ENCODE results near the gene POLR2L.
A peak's percentile ranks its signal among the peaks of the same experiment; 100 is the strongest.

Gene POLR2L

DNA sequence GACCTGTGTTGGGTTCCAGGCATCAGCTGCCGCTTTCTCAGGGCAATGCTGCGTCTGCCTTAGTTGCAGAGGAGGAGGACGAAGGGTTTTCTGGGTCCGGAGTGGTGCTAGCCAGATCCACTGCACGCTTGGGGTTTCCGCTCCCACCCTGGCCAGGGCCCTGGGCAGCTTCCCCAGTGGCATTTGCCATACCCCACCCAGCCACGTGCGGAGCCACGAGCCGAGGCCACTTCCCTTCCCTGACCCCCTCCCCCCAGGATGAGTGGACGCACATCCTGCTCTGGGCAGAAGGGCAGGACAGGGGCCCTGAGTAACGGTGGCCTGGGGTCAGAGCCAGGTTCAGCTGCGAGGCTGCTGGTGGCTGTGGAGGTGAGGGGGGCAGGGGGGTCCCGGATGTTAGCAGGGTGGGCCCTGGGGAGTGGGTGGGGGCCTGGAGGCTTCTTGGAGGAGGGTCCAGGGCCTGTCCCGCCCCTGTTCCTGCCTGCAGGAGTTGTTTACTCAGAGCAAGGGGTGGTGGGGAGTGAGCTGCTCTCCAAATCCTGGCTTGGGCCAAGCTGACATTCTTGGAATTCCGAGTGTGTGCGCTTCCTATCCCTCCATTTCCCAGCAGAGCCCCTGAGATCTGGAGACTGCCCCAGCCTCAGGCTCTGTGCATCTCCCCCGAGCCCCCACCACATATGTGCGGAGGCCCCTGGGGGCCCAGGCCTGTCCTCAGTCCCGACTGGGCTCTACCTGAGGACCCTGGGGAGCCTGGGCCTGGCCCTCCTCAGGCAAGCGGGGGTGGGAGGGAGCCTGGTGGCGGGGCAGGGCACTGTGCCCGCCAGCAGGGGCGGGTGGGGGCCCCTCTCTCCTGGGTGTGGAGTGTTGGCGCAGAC is 1.7 kb upstream of the POLR2L start:
- TF ChIP-seq SIN3A (IDR thresholded peaks at IDR 0.05; ENCODE audit: borderline replicate concordance, insufficient read depth, low read length) (peak; percentile 92; the same call in 1 of the 2 replicates), TAF1 (IDR thresholded peaks at IDR 0.05; ENCODE audit: borderline replicate concordance, insufficient read depth, low read length) (peak; percentile 75), FOXP2 (optimal IDR thresholded peaks at IDR 0.05; ENCODE audit: borderline replicate concordance, extremely low read depth, extremely low read length, insufficient read depth) (no peak), POLR2AphosphoS5 (IDR thresholded peaks at IDR 0.05; ENCODE audit: low read depth, low read length) (peak; percentile 67; the same call in 1 of the 2 replicates)
- TF ChIP-seq, protein P1, sequence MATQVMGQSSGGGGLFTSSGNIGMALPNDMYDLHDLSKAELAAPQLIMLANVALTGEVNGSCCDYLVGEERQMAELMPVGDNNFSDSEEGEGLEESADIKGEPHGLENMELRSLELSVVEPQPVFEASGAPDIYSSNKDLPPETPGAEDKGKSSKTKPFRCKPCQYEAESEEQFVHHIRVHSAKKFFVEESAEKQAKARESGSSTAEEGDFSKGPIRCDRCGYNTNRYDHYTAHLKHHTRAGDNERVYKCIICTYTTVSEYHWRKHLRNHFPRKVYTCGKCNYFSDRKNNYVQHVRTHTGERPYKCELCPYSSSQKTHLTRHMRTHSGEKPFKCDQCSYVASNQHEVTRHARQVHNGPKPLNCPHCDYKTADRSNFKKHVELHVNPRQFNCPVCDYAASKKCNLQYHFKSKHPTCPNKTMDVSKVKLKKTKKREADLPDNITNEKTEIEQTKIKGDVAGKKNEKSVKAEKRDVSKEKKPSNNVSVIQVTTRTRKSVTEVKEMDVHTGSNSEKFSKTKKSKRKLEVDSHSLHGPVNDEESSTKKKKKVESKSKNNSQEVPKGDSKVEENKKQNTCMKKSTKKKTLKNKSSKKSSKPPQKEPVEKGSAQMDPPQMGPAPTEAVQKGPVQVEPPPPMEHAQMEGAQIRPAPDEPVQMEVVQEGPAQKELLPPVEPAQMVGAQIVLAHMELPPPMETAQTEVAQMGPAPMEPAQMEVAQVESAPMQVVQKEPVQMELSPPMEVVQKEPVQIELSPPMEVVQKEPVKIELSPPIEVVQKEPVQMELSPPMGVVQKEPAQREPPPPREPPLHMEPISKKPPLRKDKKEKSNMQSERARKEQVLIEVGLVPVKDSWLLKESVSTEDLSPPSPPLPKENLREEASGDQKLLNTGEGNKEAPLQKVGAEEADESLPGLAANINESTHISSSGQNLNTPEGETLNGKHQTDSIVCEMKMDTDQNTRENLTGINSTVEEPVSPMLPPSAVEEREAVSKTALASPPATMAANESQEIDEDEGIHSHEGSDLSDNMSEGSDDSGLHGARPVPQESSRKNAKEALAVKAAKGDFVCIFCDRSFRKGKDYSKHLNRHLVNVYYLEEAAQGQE (IDR thresholded peaks at IDR 0.05; ENCODE audit: insufficient read depth in 1 of 2, low read depth in 2 of 2, low read length in 2 of 2), result peak; percentile 54 to 80; a peak in 3 of 4 replicates

DNA sequence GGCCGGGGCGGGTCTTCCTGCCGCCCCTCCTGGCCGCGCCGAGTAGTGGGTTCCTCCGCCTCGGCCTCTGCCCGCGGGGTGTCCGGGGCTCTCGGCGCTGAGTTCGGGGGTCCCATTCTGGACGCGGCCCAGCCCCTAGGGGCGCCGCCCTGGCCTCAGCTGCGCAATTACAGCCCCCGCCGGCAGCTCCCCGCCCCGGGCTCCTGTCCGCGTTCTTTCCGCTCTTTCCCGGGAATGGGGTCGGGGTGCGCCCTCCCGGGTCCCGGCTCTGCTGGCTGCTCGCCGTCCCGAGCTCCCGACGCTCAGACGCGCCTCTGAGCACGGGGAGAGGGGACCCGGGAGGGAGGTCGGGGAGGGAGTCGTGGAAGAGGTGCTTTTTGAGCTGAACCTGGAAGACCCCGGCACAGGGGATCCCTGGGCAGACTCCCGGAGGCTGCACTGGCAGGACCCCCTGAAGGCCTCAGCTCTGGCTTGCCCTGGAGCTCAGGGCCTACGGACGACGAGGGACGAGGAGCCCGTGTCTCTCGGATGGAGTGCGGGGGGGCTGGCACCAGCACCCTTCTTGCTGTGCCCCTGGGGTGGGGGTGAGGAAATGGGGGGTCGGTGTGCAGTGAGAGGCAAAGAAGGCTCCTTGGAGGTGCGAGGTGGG is 881 bp upstream of the POLR2L start:
- TF ChIP-seq POLR2AphosphoS5 (IDR thresholded peaks at IDR 0.05; ENCODE audit: low read depth, low read length) (no peak), TAF1 (IDR thresholded peaks at IDR 0.05; ENCODE audit: borderline replicate concordance, insufficient read depth, low read length) (no peak), SIN3A (IDR thresholded peaks at IDR 0.05; ENCODE audit: borderline replicate concordance, insufficient read depth, low read length) (no peak), FOXP2 (optimal IDR thresholded peaks at IDR 0.05; ENCODE audit: borderline replicate concordance, extremely low read depth, extremely low read length, insufficient read depth) (no peak)
- TF ChIP-seq, protein P1 (IDR thresholded peaks at IDR 0.05; ENCODE audit: insufficient read depth in 1 of 2, low read depth in 2 of 2, low read length in 2 of 2), result no peak

DNA sequence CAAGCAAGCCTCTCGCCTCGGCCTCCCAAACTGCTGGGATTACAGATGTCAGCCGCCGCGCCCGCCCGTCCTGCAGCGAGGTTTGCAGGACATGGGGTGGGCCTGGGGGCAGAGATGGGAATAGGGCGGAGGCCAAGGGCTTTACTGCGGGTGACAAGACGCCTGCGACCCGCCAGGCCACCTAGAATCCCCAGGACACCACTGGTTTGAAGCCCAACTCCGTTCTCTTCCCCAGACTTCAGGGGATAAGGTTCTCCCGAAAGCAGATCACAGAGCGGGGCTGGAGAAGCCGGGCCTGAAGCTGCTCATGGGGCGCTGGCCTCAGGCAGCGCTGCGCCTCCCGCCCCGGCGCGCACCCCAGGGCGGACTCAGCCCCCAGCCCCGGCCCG is 354 bp downstream of the POLR2L start:
- TF ChIP-seq, protein P1 (IDR thresholded peaks at IDR 0.05; ENCODE audit: insufficient read depth in 1 of 2, low read depth in 2 of 2, low read length in 2 of 2), result no peak
- peak; percentile 56; the same call in 1 of the 2 replicates for TF ChIP-seq SIN3A (IDR thresholded peaks at IDR 0.05; ENCODE audit: borderline replicate concordance, insufficient read depth, low read length)

DNA sequence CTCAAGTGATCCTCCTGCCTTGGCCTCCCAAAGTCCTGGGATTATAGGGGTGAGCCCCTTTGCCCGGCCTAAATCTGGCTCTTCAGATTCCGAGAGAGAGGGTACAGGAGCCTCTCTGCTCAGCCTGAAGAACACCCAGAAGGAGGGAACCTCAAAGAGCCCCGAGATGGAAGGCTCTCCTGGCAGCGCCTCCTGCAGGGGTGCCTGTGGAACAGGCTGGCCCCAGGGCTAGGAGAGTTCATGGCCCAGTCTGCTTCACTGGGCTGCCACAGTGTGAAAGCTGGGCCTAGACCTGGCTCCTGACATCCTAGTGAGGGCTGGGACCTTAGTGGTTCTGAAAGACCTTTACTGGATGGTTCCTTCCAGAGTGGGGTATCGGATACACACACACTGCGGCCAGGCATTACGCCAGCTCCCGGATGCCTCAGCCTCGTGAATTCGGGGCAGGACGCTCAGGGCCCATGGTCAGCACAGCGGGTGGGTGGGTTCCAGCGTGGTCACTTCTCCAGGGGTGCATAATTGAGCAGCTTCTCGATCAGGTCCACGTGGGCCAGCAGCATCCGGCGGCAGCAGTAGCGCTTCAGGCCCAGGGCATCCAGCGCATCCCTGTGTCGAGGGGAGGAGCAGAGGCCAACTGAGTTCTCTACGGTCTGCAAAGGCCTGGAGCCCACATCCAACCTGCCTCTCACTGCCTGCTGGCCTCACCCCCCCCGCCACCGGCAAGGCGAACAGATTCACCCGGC is 2.3 kb downstream of the POLR2L start:
- no peak for TF ChIP-seq TAF1 (IDR thresholded peaks at IDR 0.05; ENCODE audit: borderline replicate concordance, insufficient read depth, low read length)
- TF ChIP-seq POLR2AphosphoS5 (IDR thresholded peaks at IDR 0.05; ENCODE audit: low read depth, low read length), result 0 out of 2 replicates have a peak, but pooled peaks have one; percentile 29
- TF ChIP-seq FOXP2 (optimal IDR thresholded peaks at IDR 0.05; ENCODE audit: borderline replicate concordance, extremely low read depth, extremely low read length, insufficient read depth), result no peak
- peak; percentile 38; the same call in 1 of the 2 replicates for TF ChIP-seq SIN3A (IDR thresholded peaks at IDR 0.05; ENCODE audit: borderline replicate concordance, insufficient read depth, low read length)

DNA sequence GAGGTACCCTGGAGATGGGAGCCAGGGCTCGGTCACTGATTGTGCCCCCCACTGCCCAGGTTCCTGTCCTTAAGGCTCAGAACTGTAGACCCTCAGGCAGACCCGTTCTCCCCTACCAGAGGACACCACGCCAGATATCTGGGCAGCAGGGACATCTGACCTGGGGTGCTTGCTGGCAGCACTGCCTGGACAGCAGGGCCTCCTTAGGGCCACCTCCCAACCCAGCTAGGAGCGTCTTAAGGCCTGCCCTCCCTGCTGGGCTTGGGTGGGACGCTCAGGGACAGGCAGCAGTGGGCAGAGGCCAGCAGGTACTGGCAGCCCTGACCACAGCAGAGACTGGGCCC is 3.1 kb downstream of the POLR2L start:
- TF ChIP-seq POLR2AphosphoS5 (IDR thresholded peaks at IDR 0.05; ENCODE audit: low read depth, low read length) (peak; percentile 57; the same call in 1 of the 2 replicates), SIN3A (IDR thresholded peaks at IDR 0.05; ENCODE audit: borderline replicate concordance, insufficient read depth, low read length) (no peak)
